ENCODE results near the gene DDAH1. TPM values are rescaled to one million over a fixed set of nuclear protein-coding genes. Genes with fewer than 3 reads are reported as not detected.

DDAH1 gene
- total RNA-seq, 1 experiment from 2014 or later, result 36.3 TPM

DNA sequence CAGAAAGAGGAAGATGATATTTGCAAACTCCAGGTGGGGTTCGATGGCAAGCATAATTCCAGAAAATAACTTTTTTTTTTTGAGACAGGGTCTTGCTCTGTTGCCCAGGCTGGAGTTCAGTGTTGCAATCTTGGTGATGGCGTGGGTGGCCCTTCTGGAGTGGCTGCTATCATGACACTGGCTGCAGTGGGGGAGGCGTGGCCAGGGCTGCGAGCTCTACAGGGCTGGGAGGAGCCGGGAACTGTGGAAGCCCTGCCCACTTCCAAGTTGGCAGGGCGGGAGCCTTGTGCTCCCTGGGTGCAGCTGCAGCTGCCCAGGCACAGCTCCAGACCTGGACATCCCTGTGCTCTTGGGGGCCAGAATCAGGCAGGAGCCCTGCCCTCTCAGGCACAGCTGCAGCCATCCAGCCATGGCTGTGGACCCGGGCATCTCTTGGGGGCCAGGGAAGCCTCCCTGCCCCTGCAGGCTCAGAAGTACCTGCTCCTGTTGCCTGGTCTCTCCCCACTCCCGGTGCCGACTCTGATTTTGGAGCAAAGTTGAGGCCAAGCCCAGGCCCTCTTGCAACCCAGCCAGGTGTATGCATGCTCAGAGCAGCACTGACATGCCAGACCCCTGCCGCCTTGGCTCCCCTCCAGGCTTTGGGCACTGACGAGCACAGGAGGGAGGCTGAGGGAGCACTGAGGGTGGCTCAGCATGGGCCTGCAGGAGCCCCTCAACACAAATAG lies 181.3 kb downstream of the DDAH1 start:
- H4K91ac ChIP-seq (ENCODE audit: insufficient read length, low read depth, low read length), result no peak overlapping the region
- H3K23ac ChIP-seq (ENCODE audit: insufficient read length, low read depth, low read length), result no peak overlapping the region
- no peak overlapping the region for H2BK12ac ChIP-seq (ENCODE audit: insufficient read length, low read depth, low read length)
- H3K27ac ChIP-seq (ENCODE audit: insufficient read length, low read depth, low read length), result no peak overlapping the region
- peaks cover 23 to 28% of the 10 kb centered on the region in 2 experiments for H3K4me1 Mint-ChIP-seq
- no peak overlapping the region for H2BK5ac ChIP-seq (ENCODE audit: insufficient read length, low read length)
- no peaks in the 10 kb centered on the region for H3K27me3 Mint-ChIP-seq (ENCODE audit: low read depth)
- no peak overlapping the region for H3K4me2 ChIP-seq (ENCODE audit: insufficient read depth, insufficient read length, low read length)
- H4K5ac ChIP-seq (ENCODE audit: insufficient read length, low read depth, low read length), result no peak overlapping the region
- H3K9me3 Mint-ChIP-seq, result no peaks in the 10 kb centered on the region
- no peak overlapping the region for H2BK15ac ChIP-seq (ENCODE audit: low read depth, low read length)
- no peak overlapping the region for H3K27ac Mint-ChIP-seq
- TF ChIP-seq CTCF (conservative IDR thresholded peaks at IDR 0.05), result no peak
- no peak overlapping the region for H3K9ac ChIP-seq (ENCODE audit: extremely low read depth, insufficient read length, low read length)
- H2AK5ac ChIP-seq (ENCODE audit: insufficient read length, low read length), result no peak overlapping the region
- H4K8ac ChIP-seq (replicated peaks; ENCODE audit: insufficient read length, low read depth, low read length), result no peak overlapping the region
- H3K56ac ChIP-seq (ENCODE audit: insufficient read length, low read depth, low read length), result no peak overlapping the region
- WGBS (ENCODE audit: extremely low coverage, insufficient read length, low lambda C conversion rate), result no CpG with 5 or more reads among the region's 11 CpGs
- no peak overlapping the region for H2BK120ac ChIP-seq (ENCODE audit: low read depth, low read length, poor library complexity, severe bottlenecking)
- no peaks in the 10 kb centered on the region for H3K27me3 ChIP-seq (ENCODE audit: insufficient read depth, low read length)
- H3K4me1 ChIP-seq (ENCODE audit: insufficient read depth, low read length), result no peaks in the 10 kb centered on the region
- no peak overlapping the region for H3T11ph ChIP-seq (ENCODE audit: low read length)
- no peaks in the 10 kb centered on the region for H3K9me3 ChIP-seq (ENCODE audit: control insufficient read depth, low read depth, low read length)
- H3K79me1 ChIP-seq (ENCODE audit: insufficient read depth, low read depth, low read length, poor library complexity, severe bottlenecking), result no peaks in the 10 kb centered on the region
- no peak overlapping the region for H3K18ac ChIP-seq (ENCODE audit: insufficient read length, low read depth, low read length)
- no peak overlapping the region for H3K4ac ChIP-seq (ENCODE audit: low read depth, low read length)
- H3K36me3 Mint-ChIP-seq (ENCODE audit: insufficient read depth in 1 of 3, low read depth in 3 of 3), result no peaks in the 10 kb centered on the region
- no peaks in the 10 kb centered on the region for H3K23me2 ChIP-seq (ENCODE audit: insufficient read length, low read depth, low read length, poor library complexity, severe bottlenecking)
- no peak overlapping the region for H3K4me3 Mint-ChIP-seq
- DNase-seq, result peak; percentile 68
- no peak overlapping the region for H2BK20ac ChIP-seq (ENCODE audit: low read depth, low read length, poor library complexity, severe bottlenecking)
- H4K20me1 ChIP-seq (ENCODE audit: control insufficient read depth, insufficient read depth, insufficient read length), result no peaks in the 10 kb centered on the region
- H3K79me2 ChIP-seq (ENCODE audit: insufficient read depth, low read length), result no peaks in the 10 kb centered on the region
- H2AFZ ChIP-seq (ENCODE audit: low read length), result no peak overlapping the region
- H3K14ac ChIP-seq (ENCODE audit: insufficient read depth, low read length), result no peak overlapping the region

Data from H9 (cell line).